ENCODE data around the gene CARTPT. TPM values are rescaled to one million over a fixed set of nuclear protein-coding genes. Genes with fewer than 3 reads are reported as not detected.

CARTPT gene
- total RNA-seq, 1 experiment from 2014 or later = not detected

- Mint-ChIP-seq H3K4me3 (ENCODE audit: unreplicated experiment) (no peak overlapping the region), H3K27ac (ENCODE audit: unreplicated experiment) (no peak overlapping the region), H3K27me3 (ENCODE audit: insufficient read depth, unreplicated experiment) (peaks cover 12% of the 10 kb centered on the region), H3K9me3 (ENCODE audit: unreplicated experiment) (no peaks in the 10 kb centered on the region), H3K36me3 (ENCODE audit: insufficient read depth, unreplicated experiment) (no peaks in the 10 kb centered on the region), H3K4me1 (ENCODE audit: low read depth, unreplicated experiment) (peaks cover 12% of the 10 kb centered on the region)
- ChIA-PET CTCF (no interaction called here), POLR2A (no interaction called here)
- intact Hi-C loops (cut with micrococcal nuclease; ENCODE audit: unreplicated experiment) = no loop called here
- Histone ChIP-seq H3K4me3 (ENCODE audit: low read depth, low read length) (no peak overlapping the region), H3K9me3 (no peaks in the 10 kb centered on the region), H3K4me1 (no peaks in the 10 kb centered on the region), H3K27me3 (replicated peaks; ENCODE audit: control insufficient read depth, insufficient read depth, low read length) (no peaks in the 10 kb centered on the region; the same call in 1 of the 2 replicates), H3K36me3 (ENCODE audit: control insufficient read depth, insufficient read depth, low read length) (no peaks in the 10 kb centered on the region)
- BruUV-seq (replicated peaks) = no TSS peak
- TF ChIP-seq CTCF (IDR thresholded peaks at IDR 0.05; ENCODE audit: insufficient read depth in 1 of 2, low read depth in 1 of 2, low read length in 1 of 2, severe bottlenecking in 1 of 2, unreplicated experiment in 1 of 2) = no peak
- no peak for DNase-seq
Observed at GRCh38 chr5:71714911-71715310, 4.2 kb upstream of the CARTPT start.

DNA sequence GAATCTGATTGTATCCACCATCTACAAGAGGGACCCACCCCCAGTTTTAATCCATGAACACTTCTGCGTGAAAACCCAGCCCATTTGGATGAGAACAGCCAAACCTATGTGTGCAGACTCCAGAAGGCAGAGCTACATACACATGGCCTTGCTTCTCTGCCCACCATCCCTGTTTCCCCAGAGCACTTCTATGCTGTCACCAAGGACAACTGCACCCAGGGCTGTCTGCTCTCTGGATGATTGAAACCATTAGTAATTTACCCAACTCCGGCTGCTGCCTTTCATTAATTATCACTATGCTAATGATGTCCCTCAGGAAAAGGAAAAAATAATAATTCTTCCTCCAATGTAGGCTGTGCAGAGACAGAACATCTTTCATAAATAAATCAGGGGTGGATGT is 8.9 kb downstream of the CARTPT start:
- no TSS peak for BruUV-seq (replicated peaks)
- H3K27ac Mint-ChIP-seq (ENCODE audit: unreplicated experiment) = no peak overlapping the region
- peaks cover 6% of the 10 kb centered on the region for H3K4me1 Mint-ChIP-seq (ENCODE audit: low read depth, unreplicated experiment)
- intact Hi-C loops (cut with micrococcal nuclease; ENCODE audit: unreplicated experiment) = no loop called here
- H3K36me3 ChIP-seq (ENCODE audit: control insufficient read depth, insufficient read depth, low read length) = no peaks in the 10 kb centered on the region
- DNase-seq = no peak
- no peaks in the 10 kb centered on the region for H3K9me3 Mint-ChIP-seq (ENCODE audit: unreplicated experiment)
- no peak overlapping the region for H3K4me3 Mint-ChIP-seq (ENCODE audit: unreplicated experiment)
- H3K4me3 ChIP-seq (ENCODE audit: low read depth, low read length) = no peak overlapping the region
- no peaks in the 10 kb centered on the region for H3K27me3 ChIP-seq (replicated peaks; ENCODE audit: control insufficient read depth, insufficient read depth, low read length)
- H3K36me3 Mint-ChIP-seq (ENCODE audit: insufficient read depth, unreplicated experiment) = no peaks in the 10 kb centered on the region
- no peaks in the 10 kb centered on the region for H3K9me3 ChIP-seq
- ChIA-PET CTCF (no interaction called here), POLR2A (no interaction called here)
- no peaks in the 10 kb centered on the region for H3K4me1 ChIP-seq
- H3K27me3 Mint-ChIP-seq (ENCODE audit: insufficient read depth, unreplicated experiment) = peaks cover 18% of the 10 kb centered on the region
- no peak for TF ChIP-seq CTCF (IDR thresholded peaks at IDR 0.05; ENCODE audit: insufficient read depth in 1 of 2, low read depth in 1 of 2, low read length in 1 of 2, severe bottlenecking in 1 of 2, unreplicated experiment in 1 of 2)

DNA sequence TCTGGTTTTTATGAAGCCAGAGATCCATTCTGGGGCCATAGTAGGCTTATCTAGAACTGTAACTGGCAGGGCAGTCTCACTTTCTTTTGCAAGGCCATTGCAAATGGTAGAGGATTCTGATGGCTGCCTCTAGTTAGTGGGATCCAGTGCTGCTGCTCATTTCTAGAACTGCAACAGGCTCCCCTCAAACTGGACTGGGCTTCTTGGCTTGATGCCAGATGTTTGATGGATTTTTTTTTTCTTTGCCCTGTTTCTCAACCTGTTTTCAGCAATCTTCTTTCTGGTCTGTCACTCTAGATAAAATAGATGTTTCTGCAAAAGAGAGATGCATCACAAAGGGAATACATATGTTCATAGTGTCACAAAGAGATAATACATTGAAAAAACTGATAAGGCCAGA is 11.9 kb downstream of the CARTPT start:
- no peak overlapping the region for H3K27ac Mint-ChIP-seq (ENCODE audit: unreplicated experiment)
- Histone ChIP-seq H3K9me3 (no peaks in the 10 kb centered on the region), H3K4me1 (no peaks in the 10 kb centered on the region), H3K36me3 (ENCODE audit: control insufficient read depth, insufficient read depth, low read length) (no peaks in the 10 kb centered on the region), H3K4me3 (ENCODE audit: low read depth, low read length) (no peak overlapping the region), H3K27me3 (replicated peaks; ENCODE audit: control insufficient read depth, insufficient read depth, low read length) (no peaks in the 10 kb centered on the region)
- H3K4me3 Mint-ChIP-seq (ENCODE audit: unreplicated experiment) = no peak overlapping the region
- no peaks in the 10 kb centered on the region for H3K36me3 Mint-ChIP-seq (ENCODE audit: insufficient read depth, unreplicated experiment)
- no TSS peak for BruUV-seq (replicated peaks)
- ChIA-PET POLR2A (no interaction called here), CTCF (no interaction called here)
- no peaks in the 10 kb centered on the region for H3K4me1 Mint-ChIP-seq (ENCODE audit: low read depth, unreplicated experiment)
- no peak for DNase-seq
- intact Hi-C loops (cut with micrococcal nuclease; ENCODE audit: unreplicated experiment) = no loop called here
- no peaks in the 10 kb centered on the region for H3K9me3 Mint-ChIP-seq (ENCODE audit: unreplicated experiment)
- peaks cover 15% of the 10 kb centered on the region for H3K27me3 Mint-ChIP-seq (ENCODE audit: insufficient read depth, unreplicated experiment)
- no peak for TF ChIP-seq CTCF (IDR thresholded peaks at IDR 0.05; ENCODE audit: insufficient read depth in 1 of 2, low read depth in 1 of 2, low read length in 1 of 2, severe bottlenecking in 1 of 2, unreplicated experiment in 1 of 2)
